Esophagus squamous epithelium (tissue), 5 donors: ENCODE measurements around the gene VGLL4. TPM values are rescaled to one million over a fixed set of nuclear protein-coding genes. Genes with fewer than 3 reads are reported as not detected.
A peak's percentile ranks its signal among the peaks of the same experiment; 100 is the strongest.

Source experiments
- DNase-seq: peaks from one replicate; lab custom pipeline; 2025; lab: John Stamatoyannopoulos, UW
- H3K27ac ChIP-seq, 4 donors: fragments of 200-600 bp; sonication (generic); one replicate each; pipeline ENCODE4 v1.5.1; 2016 to 2019; ENCODE audit warnings: mild to moderate bottlenecking in 1 of 4
- H3K27me3 ChIP-seq, 4 donors: fragments of 200-600 bp; sonication (generic); 1 replicate in 3 of 4; 2 replicates in 1 of 4; pipeline versions ENCODE4 v1.5.1 to v1.6.0; 2017 to 2021; ENCODE audit warnings: antibody characterized with exemption in 1 of 4
- H3K36me3 ChIP-seq, 3 donors: fragments of 200-600 bp; sonication (generic); one replicate each; pipeline ENCODE4 v1.5.1; 2016 to 2019
- H3K4me1 ChIP-seq, 3 donors: fragments of 200-600 bp; sonication (generic); one replicate each; pipeline ENCODE4 v1.5.1; 2017 to 2019
- H3K4me3 ChIP-seq, 4 donors: fragments of 200-600 bp; sonication (generic); 1 replicate in 3 of 4; 2 replicates in 1 of 4; pipeline ENCODE4 v1.5.1; 2016 to 2019; ENCODE audit warnings: mild to moderate bottlenecking in 2 of 4, moderate library complexity in 1 of 4
- H3K9me3 ChIP-seq, 3 donors: fragments of 200-600 bp; sonication (generic); one replicate each; pipeline ENCODE4 v1.5.1; 2016 to 2019
- POLR2A ChIP-seq, 4 donors: fragments of 450-650 bp; IDR thresholded peaks; one replicate each; pipeline ENCODE4 v1.6.1; 2017; ENCODE audit warnings: antibody characterized with exemption in 4 of 4, mild to moderate bottlenecking in 4 of 4, moderate library complexity in 3 of 4
- WGBS, 2 donors: methylation state at CpG; one replicate each; pipeline ENCODE4 v1.1.5; 2018; 5-methylcytosine and 5-hydroxymethylcytosine counted together
- intact Hi-C: fragments of 100-400 bp; cut with DNase I; formaldehyde crosslinking; loops from one replicate; pipeline ENCODE4 v1.15.0; 2022
- total RNA-seq, 4 donors: library from RNA; depleted of rRNA; stranded (reverse); fragments of >200 nt; gene quantifications; one replicate each; pipeline ENCODE4 v1.1.0, GENCODE V29; 2016
- TF ChIP-seq, protein P1 (sequence below), 6 experiments: fragments of 450-650 bp in 4 of 6; fragments of 200-600 bp in 2 of 6; sonication (generic) in 2 of 6; IDR thresholded peaks; one replicate each; pipeline ENCODE4 v1.5.1; 2016 to 2019; ENCODE audit warnings: antibody characterized with exemption in 6 of 6, mild to moderate bottlenecking in 4 of 6, moderate library complexity in 4 of 6
- donor health status: DM: yes; HTN: yes; CAD: no.

Gene VGLL4
- total RNA-seq, 4 donors from 2014 or later: 31.8 to 50.0 (median 44.5) TPM

DNA sequence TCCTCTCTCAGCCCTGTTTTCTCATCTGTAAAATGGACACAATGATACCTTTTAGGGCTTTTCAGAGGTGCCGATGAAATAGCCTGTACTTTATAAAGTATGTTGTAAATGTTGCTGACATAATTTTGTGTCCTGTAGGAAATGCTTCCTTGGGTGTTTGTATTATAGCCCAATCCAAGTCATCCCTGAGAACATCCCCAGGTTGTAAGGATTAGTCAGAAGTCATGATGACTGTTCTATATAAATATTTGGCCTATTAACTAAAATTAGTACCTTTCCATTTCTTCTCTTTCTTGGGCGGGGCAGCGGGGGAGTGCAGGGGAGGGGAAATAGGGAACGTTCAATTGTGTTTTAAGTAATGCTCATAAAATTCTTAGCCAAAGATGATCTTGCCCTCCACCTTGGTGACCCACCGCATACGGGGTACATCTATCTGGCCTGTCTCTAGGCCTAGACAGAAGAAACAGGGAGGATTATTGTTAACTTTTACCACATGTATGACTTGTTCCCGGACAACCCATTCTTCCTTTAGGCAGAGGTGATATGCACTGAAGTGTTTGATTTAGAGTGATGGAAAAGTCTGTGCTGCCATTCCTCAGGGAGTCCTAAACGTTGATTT, 120.7 kb downstream of the VGLL4 start:
- peak overlapping the region in 3 of 4 donors; percentile 14 to 64 (median 41) for H3K27ac ChIP-seq
- no peaks in the 10 kb centered on the region for H3K9me3 ChIP-seq
- H3K27me3 ChIP-seq: no peaks in the 10 kb centered on the region
- peaks cover 0 to 19% (median 0%) of the 10 kb centered on the region in 3 donors for H3K4me1 ChIP-seq
- DNase-seq: no peak
- H3K36me3 ChIP-seq: no peaks in the 10 kb centered on the region
- no peak overlapping the region for H3K4me3 ChIP-seq
- WGBS, 2 donors: 63 to 70% methylated on average over 7 to 8 of the region's 8 CpGs
- intact Hi-C loops: no loop called here
- no peak for TF ChIP-seq POLR2A (IDR thresholded peaks at IDR 0.05)
- TF ChIP-seq, protein P1, sequence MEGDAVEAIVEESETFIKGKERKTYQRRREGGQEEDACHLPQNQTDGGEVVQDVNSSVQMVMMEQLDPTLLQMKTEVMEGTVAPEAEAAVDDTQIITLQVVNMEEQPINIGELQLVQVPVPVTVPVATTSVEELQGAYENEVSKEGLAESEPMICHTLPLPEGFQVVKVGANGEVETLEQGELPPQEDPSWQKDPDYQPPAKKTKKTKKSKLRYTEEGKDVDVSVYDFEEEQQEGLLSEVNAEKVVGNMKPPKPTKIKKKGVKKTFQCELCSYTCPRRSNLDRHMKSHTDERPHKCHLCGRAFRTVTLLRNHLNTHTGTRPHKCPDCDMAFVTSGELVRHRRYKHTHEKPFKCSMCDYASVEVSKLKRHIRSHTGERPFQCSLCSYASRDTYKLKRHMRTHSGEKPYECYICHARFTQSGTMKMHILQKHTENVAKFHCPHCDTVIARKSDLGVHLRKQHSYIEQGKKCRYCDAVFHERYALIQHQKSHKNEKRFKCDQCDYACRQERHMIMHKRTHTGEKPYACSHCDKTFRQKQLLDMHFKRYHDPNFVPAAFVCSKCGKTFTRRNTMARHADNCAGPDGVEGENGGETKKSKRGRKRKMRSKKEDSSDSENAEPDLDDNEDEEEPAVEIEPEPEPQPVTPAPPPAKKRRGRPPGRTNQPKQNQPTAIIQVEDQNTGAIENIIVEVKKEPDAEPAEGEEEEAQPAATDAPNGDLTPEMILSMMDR (IDR thresholded peaks at IDR 0.05): no peak

DNA sequence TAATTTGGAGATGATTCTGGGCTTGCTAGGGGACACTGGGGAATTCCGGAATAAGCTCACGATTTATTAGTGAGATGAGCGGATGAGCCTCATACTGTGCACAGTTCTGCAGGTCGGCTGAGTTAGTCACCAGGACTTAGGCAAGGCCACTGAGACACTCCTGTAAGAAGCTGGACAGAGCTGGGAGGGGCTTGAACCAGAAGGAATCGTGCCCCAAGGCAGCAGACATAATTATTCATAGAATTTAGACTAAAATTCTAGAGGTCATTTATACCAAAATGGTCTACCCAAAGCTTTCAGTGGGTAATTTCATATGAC, 121.4 kb downstream of the VGLL4 start:
- no peaks in the 10 kb centered on the region for H3K27me3 ChIP-seq
- peaks cover 0 to 19% (median 0%) of the 10 kb centered on the region in 3 donors for H3K4me1 ChIP-seq
- H3K27ac ChIP-seq: no peak overlapping the region
- WGBS, 2 donors: 80 to 85% methylated on average over 4 to 5 of the region's 5 CpGs
- no peak for DNase-seq
- intact Hi-C loops: no loop called here
- TF ChIP-seq POLR2A (IDR thresholded peaks at IDR 0.05): no peak
- TF ChIP-seq, protein P1 (IDR thresholded peaks at IDR 0.05): no peak
- H3K4me3 ChIP-seq: no peak overlapping the region
- no peaks in the 10 kb centered on the region for H3K9me3 ChIP-seq
- H3K36me3 ChIP-seq: no peaks in the 10 kb centered on the region

DNA sequence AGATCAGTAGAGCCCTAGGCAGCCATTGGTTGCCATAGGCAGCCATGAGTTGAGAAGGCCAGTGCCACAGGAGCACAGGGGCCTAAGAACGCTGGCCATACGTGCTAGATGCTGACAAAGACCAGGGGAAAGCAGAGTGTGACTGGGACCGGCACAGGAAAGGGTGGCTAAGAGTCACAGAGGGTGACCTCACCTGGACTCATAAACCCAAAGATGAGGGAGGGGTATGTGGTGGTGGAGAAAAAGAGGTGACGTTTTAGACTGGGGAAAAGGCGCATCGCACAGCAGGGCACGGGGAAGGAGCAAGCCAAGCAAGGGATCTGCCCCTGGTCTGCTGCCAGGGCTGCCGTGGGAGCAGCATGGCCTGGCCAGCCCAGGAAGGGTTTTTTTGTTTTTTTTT, 122.5 kb downstream of the VGLL4 start:
- Histone ChIP-seq H3K4me1 (peaks cover 0 to 19% (median 0%) of the 10 kb centered on the region in 3 donors), H3K27me3 (no peaks in the 10 kb centered on the region), H3K4me3 (no peak overlapping the region), H3K9me3 (no peaks in the 10 kb centered on the region), H3K36me3 (no peaks in the 10 kb centered on the region), H3K27ac (no peak overlapping the region)
- 89 to 97% methylated on average over 8 of the region's 8 CpGs for WGBS, 2 donors
- intact Hi-C loops: no loop called here
- TF ChIP-seq POLR2A (IDR thresholded peaks at IDR 0.05): no peak
- TF ChIP-seq, protein P1 (IDR thresholded peaks at IDR 0.05): no peak
- DNase-seq: no peak

DNA sequence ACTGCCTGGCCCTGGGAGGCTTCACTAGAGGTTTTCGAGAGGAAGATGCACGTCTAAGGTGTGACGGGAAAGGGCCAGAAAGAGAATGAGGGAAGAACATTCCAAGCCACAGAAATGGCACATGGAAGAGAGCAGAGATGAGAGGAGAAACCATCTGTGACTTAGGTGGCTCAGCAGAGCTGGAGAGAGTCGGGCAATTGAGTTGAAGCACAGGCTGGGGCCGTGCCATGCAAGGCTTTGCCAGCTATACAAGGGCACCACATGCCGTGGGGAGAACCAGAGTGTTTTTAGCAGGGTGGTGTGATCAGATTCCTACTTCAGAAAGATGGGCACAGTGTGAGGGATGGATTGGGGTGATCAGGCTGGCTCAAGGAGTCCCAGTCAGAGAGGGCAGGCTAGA, 126.1 kb downstream of the VGLL4 start:
- DNase-seq: no peak
- 90 to 96% methylated on average over 6 of the region's 6 CpGs for whole genome bisulfite sequencing, 2 donors
- no peak for TF ChIP-seq POLR2A (IDR thresholded peaks at IDR 0.05)
- TF ChIP-seq, protein P1 (IDR thresholded peaks at IDR 0.05): no peak

DNA sequence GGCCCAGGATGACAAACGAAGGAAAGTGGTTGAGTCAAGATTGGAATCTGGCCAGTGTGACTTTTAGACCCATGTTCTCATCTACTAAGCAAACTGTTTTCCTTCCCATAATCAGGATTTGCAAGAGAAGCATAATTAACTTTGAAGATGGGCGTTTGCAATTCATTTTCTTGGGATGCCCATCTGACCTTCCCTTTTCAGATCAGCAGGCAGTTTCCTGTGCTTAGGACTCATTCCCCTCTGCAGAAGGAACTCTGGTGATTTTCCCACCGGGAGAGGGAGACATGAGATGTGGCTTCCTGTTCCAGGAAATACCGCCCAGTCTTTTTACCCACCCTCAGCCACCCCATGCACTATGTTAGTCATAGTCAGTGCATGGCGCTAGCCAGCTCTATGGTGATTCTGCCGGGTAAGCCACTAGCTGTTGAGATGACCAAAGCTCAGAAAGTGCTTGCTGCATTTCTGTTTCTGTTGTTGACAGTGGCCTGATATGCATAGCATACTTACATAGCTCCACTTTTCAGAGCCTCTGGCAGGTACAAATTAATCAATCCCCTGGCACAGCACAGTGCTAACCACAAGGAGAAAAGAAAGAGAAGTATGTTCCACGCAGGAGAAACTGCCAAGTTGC, 129.4 kb downstream of the VGLL4 start:
- peaks cover 0 to 35% (median 19%) of the 10 kb centered on the region in 3 donors for H3K4me1 ChIP-seq
- DNase-seq: no peak
- no peaks in the 10 kb centered on the region for H3K27me3 ChIP-seq
- no peak overlapping the region for H3K4me3 ChIP-seq
- peak overlapping the region; percentile 9 to 59 (median 50) for H3K27ac ChIP-seq
- H3K36me3 ChIP-seq: no peaks in the 10 kb centered on the region
- H3K9me3 ChIP-seq: no peaks in the 10 kb centered on the region
- intact Hi-C loops: no loop called here
- TF ChIP-seq, protein P1 (IDR thresholded peaks at IDR 0.05): peak in 1 of 6 experiments; percentile 7
- no peak for TF ChIP-seq POLR2A (IDR thresholded peaks at IDR 0.05)
- 26 to 44% methylated on average over 7 of the region's 7 CpGs for WGBS, 2 donors

More for the DNA sequence above, 126.1 kb downstream of the VGLL4 start:
- H3K27ac ChIP-seq: no peak overlapping the region
- intact Hi-C loops: no loop called here
- H3K27me3 ChIP-seq: no peaks in the 10 kb centered on the region
- no peaks in the 10 kb centered on the region for H3K36me3 ChIP-seq
- H3K4me1 ChIP-seq: peaks cover 0 to 21% (median 11%) of the 10 kb centered on the region in 3 donors
- no peaks in the 10 kb centered on the region for H3K9me3 ChIP-seq
- H3K4me3 ChIP-seq: no peak overlapping the region
